A549 (cell line): ENCODE measurements around the gene VIPR1.

Source experiments
- CBX8 ChIP-seq: fragments of 200-600 bp; sonication (generic); IDR thresholded peaks from 2 replicates; pipeline ENCODE4 v1.6.1; 2016
- CHD4 ChIP-seq: fragments of 200-600 bp; sonication (generic); IDR thresholded peaks from 2 replicates; pipeline ENCODE4 v1.6.1; 2016; ENCODE audit warnings: antibody characterized with exemption, mild to moderate bottlenecking, borderline replicate concordance
- CTCF ChIP-seq: fragments of >200 bp; sonication (Bioruptor Twin); formaldehyde crosslinking; IDR thresholded peaks from 3 replicates; pipeline ENCODE4 v1.5.1; 2016
- E2F6 ChIP-seq: IDR thresholded peaks from 2 replicates; pipeline ENCODE4 v1.6.1; 2012; ENCODE audit warnings: low read depth, borderline replicate concordance
- ESRRA ChIP-seq: fragments of 150-350 bp; IDR thresholded peaks from 2 replicates; pipeline ENCODE4 v1.6.1; 2014; ENCODE audit warnings: mild to moderate bottlenecking, low read length, borderline replicate concordance
- MYC ChIP-seq: IDR thresholded peaks from 2 replicates; pipeline ENCODE4 v1.6.1; 2012; ENCODE audit warnings: mild to moderate bottlenecking, inconsistent platforms, low read length, improper control_type of control experiment, borderline replicate concordance
- PBX3 ChIP-seq: IDR thresholded peaks from 2 replicates; pipeline ENCODE4 v1.6.1; 2012
- PHF8 ChIP-seq: fragments of 200-600 bp; sonication (generic); IDR thresholded peaks from 2 replicates; pipeline ENCODE4 v1.6.1; 2016; ENCODE audit warnings: low read depth, mild to moderate bottlenecking, antibody characterized with exemption, moderate library complexity, borderline replicate concordance
- POLR2A ChIP-seq: IDR thresholded peaks from 2 replicates; pipeline ENCODE4 v1.6.1; 2012; ENCODE audit warnings: mild to moderate bottlenecking, low read length
- RAD21 ChIP-seq, 2 experiments: fragments of >200 bp in 1 of 2; sonication (Bioruptor Twin) in 1 of 2; formaldehyde crosslinking in 1 of 2; IDR thresholded peaks in 1 of 2; conservative IDR thresholded peaks in 1 of 2; 2 replicates in 1 of 2; 3 replicates in 1 of 2; pipeline ENCODE4 v1.6.1; 2012 to 2018; ENCODE audit warnings: inconsistent platforms in 1 of 2
- RCOR1 ChIP-seq: fragments of 150-350 bp; IDR thresholded peaks from 2 replicates; pipeline ENCODE4 v1.6.1; 2014; ENCODE audit warnings: antibody characterized with exemption, low read length, low read depth
- REST ChIP-seq: fragments of 200-600 bp; sonication (generic); IDR thresholded peaks from 2 replicates; pipeline ENCODE4 v1.6.1; 2016; ENCODE audit warnings: antibody characterized with exemption, mild to moderate bottlenecking, moderate library complexity
- SMC3 ChIP-seq: fragments of >200 bp; sonication (Bioruptor Twin); formaldehyde crosslinking; IDR thresholded peaks from 3 replicates; pipeline ENCODE4 v1.6.1; 2018; ENCODE audit warnings: inconsistent platforms
- USF2 ChIP-seq: fragments of 450-650 bp; IDR thresholded peaks from 2 replicates; pipeline ENCODE4 v1.6.1; 2014; ENCODE audit warnings: antibody characterized with exemption

GRCh38 chr3:42489937-42490227, 12.6 kb upstream of the VIPR1 start:
- TF ChIP-seq PBX3 = no peak
- TF ChIP-seq E2F6 = no peak
- no peak for TF ChIP-seq POLR2A
- no peak for TF ChIP-seq CTCF
- TF ChIP-seq CHD4 = no peak
- TF ChIP-seq USF2 = no peak
- no peak for TF ChIP-seq RAD21 (conservative IDR thresholded peaks at IDR 0.05 in 1 of 2, IDR thresholded peaks at IDR 0.05 in 1 of 2)
- no peak for TF ChIP-seq RCOR1
- no peak for TF ChIP-seq CBX8
- TF ChIP-seq SMC3 = no peak
- no peak for TF ChIP-seq REST
- TF ChIP-seq MYC = no peak
- TF ChIP-seq PHF8 = no peak
- TF ChIP-seq ESRRA = no peak
